Esophagus muscularis mucosa (tissue), 3 donors: ENCODE measurements around the gene ARTN.

Experiments
- CTCF ChIP-seq, 3 experiments: fragments of 200-600 bp in 2 of 3; fragments of 450-650 bp in 1 of 3; sonication (generic) in 2 of 3; IDR thresholded peaks; one replicate each; pipeline ENCODE4 v1.5.1; 2017 to 2019; ENCODE audit warnings: antibody characterized with exemption in 3 of 3, mild to moderate bottlenecking in 2 of 3, moderate library complexity in 1 of 3
- EP300 ChIP-seq: sonication (generic); formaldehyde crosslinking; IDR thresholded peaks from one replicate; pipeline ENCODE4 v1.6.1; 2017; ENCODE audit warnings: antibody characterized with exemption

GRCh38 chr1:43979261-43979527, 45.6 kb downstream of the ARTN start:
- no peak for TF ChIP-seq CTCF (IDR thresholded peaks at IDR 0.05)
- no peak for TF ChIP-seq EP300
